ENCODE results near the gene SEMA3B. TPM values are rescaled to one million over a fixed set of nuclear protein-coding genes. Genes with fewer than 3 reads are reported as not detected.
A peak's percentile ranks its signal among the peaks of the same experiment; 100 is the strongest.
"Not testable (repeated sequence)": the region's sequence is repeated elsewhere in the genome, so short reads cannot be mapped to it uniquely, and the experiment has no call there.

The SEMA3B gene
- total RNA-seq, 1 donor from 2014 or later, result 0.26 TPM

DNA sequence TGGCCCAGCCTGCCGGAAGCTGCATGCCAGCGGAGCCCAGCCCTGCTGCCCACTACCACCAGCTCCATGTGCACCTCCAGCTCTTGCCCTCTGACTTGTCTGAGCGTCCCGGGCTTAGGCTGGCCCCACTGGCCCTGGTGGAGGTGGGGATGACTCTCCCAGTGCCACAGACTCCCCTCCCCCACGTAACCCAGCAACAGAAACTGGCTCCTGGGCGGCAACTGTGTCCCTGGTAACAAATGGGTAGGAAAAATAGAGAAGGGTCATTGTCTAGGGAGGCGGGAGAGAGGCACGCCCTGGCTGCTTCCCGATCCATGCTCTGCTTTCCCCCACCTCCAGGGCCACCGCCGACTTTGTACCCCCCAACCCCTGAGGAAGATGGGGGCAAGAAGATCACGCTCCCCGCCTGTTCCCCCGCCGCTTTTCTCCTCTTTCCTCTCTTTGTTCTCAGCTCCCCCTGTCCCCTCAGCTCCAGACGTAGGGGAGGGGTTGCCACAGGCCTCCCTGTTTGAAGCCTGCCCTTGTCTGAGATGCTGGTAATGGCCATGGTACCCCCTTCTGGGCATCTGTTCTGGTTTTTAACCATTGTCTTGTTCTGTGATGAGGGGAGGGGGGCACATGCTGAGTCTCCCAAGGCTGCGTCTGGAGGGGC, 10.8 kb upstream of the SEMA3B start:
- no peak for DNase-seq (ENCODE audit: low read depth in 2 of 2)

DNA sequence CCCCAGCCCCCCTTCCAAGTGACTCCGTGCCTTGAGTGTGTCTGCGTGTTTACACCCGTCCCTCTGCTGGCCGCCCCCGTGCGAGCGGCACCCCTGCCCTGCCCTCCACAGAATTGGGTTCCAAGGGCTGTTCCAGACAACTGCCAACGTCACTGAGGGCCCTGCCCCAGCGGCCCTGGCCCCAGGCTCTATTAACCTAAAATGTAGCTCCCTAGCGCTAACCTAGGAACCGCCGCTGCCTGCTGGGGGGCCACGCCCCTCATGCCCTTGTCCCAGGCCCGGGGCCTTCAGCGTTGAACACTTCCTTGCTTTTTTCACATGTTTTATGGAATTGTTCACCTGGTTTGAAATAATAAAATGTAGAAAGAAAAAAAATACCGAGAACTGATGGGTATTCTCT, 10.0 kb upstream of the SEMA3B start:
- DNase-seq (ENCODE audit: low read depth in 2 of 2), result no peak

DNA sequence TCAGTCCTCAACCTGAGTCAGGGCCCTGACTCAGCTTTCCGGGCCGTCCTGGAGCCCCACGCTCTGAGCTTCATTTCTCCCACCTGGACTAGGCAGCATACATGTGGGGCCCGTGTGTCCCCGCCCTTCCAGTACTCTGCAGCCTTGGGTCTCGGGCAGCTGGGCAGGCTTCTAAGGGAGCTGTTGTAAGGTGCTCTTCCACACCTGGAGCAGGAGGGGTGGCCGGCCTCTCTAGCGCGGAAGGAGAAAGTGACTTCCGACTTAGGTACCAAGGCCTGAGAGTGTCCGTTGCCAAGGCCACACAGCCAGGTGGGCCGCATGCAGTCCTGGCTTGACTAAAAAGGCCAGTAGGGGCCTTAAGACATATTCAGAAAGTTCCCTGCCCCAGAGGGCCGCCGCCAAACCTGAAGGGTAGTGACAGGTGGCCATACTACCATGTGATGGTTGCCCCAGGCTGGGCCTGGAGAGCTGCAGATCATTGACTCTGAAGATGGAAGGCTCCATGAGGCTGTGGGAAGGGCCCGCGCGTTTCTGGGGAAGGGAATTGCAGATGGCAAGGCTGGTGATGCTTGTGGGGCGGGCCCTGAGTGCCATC, 9.4 kb upstream of the SEMA3B start:
- no peak for DNase-seq (ENCODE audit: low read depth in 2 of 2)

DNA sequence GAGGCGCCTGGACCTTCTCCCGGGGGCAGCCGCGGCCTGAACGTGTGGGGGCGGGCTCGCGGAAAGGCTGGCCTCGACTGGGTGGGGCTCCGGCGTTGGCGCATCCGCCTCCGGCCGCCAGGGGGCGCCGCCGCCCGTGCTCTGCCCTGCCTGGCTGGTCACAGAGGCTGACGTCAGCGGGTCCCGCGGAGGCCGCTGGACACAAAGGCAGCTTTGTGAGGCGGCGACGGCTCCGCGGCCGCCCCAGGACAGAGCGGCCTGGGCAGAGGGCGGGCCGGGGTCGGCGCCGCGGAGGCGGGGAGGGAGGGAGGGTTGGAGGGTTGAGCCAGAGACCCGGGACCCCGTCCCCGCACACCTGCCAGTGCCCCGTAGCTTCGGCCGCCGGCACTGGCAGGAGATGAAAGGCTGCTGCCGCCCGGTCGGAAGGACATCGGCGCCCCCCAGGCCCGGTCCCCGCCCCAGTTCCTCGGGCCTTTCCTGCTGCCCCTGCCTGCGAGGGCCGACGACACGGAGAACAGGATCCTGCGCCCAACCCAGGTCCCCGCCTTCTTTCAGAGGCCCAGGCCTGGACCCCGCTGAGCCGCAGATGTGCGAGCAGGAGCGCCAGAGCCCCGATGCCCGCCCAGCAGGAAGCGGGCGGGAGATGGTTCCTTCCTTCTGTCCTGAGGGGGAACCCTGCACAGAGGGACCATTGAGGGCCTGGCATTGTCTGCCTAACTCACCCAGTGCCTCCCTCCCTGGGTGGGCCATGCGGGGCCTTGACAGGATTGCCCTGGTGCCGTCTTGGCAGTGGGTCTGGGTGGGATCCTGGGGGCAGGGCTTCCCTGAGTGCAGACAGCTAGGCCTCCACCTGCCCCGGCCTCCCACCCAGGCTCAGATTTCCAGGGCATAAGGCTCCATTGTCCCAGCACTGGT, 8.7 kb upstream of the SEMA3B start:
- DNase-seq (ENCODE audit: low read depth in 2 of 2), result peak; percentile 83 to 92

DNA sequence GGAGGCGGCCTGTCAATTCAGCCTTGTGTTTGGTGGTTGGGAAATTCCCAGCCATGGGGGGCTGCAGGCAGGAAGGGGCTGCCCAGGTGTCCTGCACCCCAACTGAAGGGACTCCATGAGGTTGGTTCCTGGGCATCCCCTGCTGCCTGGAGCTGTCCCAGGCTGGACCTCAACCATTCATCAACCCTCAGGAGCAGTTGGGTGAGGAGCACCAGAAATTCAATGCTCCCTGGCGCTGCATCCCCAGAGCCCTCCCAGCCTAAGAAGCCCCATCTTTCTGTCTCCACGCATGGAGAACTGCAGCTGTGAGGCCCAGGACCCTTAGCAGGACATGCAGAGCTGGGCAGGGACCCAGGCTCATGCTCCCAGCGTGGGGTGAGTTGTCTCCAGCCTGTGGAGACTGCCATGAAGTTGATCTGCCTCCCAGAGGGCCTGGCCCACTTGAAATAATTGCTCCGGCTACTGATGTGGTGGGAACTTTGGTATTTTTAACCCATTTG, 8.0 kb upstream of the SEMA3B start:
- DNase-seq (ENCODE audit: low read depth in 2 of 2), result no peak

DNA sequence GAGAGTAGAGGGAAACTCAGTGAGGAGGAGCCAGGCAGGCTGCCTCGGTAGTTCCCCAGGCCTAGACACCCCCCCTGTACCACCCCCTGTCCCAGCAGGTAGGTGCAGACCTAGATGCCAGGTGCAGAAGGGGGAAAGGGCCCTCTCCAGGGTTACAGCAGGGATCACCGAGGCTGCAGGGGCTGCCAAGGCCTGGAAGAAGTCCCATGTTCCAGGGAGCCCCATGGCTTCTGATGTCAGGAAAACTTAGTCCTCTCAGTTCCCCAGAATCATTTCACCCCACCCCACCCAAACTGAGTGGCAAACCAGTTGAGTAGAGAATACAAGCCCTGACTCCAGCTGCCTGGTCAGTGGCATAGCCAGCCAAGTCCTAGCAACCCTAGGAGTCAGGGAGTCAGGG, 7.4 kb upstream of the SEMA3B start:
- DNase-seq (ENCODE audit: low read depth in 2 of 2), result no peak

DNA sequence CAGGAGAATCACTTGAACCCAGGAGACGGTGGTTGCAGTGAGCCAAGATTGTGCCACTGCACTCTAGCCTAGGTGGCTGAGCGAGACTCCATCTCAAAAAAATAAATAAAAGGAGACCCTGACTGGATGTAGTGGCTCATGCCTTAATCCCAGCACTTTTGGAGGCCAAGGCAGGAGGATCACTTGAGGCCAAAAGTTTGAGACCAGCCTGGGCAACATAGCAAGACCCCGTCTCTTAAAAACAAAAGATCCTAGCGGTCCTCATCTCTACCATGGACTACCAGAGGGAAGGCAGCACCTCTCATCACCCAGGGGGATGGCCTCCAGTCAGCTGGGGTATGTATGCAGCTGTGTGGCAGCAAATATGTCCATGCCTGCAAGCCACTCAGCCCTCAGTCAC, 6.7 kb upstream of the SEMA3B start:
- DNase-seq (ENCODE audit: low read depth in 2 of 2), result not testable (repeated sequence)

DNA sequence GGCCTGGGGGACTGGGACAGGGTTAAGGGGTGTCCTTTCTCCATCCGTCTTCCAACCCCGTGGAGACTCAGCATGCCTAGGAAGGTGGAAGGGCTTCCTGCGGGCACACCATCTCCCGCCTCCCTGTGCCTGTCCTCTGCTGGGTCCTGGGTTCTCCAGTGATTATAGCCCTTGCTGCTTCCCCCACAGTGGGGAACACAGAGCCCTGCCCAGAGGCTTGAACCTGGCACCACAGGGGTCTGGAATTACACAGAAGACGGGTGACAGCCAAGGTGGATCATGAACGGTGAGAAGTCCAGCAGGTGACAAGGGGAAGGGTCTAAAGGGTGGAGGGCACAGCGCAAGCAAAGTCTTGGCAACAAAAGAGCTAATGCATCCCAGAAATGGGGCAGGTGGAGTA, 6.2 kb upstream of the SEMA3B start:
- no peak for DNase-seq (ENCODE audit: low read depth in 2 of 2)

DNA sequence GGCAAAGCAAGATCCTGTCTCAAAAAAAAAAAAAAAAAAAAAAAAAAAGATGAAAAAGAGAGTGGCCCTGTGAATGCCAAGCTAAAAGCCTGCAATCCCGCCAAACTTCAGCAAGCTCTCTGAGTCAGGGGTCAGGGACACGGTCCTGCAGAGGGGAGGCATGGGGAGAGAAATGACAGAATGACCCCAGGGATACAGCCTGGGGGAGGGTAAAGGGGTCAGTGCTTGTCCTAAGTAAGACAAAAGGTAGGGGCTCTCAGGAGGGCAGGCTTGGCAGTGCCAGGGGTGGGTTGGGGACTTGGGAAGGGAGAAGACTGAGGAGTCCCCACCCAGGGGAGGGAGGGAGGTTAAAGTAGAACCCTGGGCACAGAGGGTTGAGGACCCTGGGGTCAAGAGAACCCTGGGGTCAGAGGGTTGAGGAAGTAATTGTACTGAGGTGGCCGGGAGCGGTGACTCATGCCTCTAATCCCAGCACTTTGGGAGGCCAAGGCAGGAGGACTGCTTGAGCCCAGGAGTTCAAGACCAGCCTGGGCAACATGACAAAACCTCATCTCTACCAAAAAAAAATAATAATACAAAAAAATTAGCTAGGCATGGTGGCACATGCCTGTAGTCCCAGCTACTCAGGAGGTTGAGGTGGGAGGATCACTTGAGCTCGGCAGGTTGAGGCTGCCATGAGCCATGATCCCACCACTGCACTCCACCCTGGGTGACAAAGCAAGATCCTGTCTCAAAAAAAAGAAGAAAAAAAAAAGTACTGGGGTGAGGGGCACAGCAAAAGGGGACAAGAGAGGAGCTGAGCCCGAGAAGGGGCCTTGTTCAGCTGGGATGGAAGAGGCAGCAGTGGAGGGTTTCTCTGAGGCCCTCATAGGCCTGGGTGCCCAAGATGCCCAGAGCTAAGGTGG, 5.2 kb upstream of the SEMA3B start:
- DNase-seq (ENCODE audit: low read depth in 2 of 2), result no peak

DNA sequence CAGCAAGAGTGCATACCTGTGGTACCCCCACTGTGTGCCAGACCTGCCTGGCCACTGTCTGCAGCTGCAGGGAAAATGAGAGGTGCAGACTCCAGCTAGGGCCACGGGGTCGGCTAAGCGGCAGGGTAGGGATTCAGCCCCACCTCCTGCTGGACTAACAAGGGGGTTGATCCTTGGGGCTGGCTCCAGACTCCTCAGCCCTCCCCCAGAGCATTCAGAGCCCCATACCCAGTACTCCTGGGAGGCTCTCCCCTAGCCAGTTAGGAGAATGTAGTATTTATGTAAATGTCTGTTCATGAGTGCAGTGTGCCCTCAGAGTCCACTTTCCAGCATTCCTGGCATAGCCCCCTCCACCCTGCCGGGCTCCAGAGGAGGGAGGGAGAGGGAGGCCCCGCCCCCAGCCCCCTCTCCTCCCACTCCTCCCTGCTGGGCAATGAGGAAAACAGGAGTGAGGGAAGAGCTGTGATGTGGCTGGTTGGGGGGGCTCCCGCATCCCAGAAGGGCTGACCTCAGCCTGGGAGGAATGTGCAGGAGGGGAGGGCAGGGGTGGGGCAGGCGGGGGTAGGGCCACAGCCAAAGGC, 4.5 kb upstream of the SEMA3B start:
- no peak for DNase-seq (ENCODE audit: low read depth in 2 of 2)

DNA sequence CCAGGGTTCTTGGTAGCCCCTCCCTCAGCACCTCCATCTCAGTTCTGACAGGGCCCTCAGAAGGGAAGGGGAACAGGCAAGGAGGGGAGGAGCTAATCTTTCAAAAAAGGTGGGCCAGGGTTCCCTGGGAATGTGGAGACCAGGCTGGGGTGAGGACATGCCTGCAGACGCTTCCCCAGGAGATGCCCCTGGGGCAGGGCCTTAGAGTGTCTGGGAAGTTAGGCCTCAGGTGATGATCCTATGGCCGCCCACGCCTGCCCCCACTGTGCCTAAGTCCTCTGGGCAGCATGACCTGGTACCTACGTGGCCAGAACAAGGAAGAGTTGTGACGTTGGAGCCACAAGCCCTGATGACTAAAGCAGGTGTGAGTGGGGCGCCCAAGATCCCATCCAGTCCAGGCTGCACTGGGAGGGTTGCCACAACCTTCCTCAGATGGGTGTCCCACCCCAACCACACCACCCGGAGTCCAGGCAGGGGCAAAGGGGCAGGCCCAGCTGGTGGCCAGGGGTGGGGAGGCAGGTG, 3.9 kb upstream of the SEMA3B start:
- DNase-seq (ENCODE audit: low read depth in 2 of 2), result no peak

DNA sequence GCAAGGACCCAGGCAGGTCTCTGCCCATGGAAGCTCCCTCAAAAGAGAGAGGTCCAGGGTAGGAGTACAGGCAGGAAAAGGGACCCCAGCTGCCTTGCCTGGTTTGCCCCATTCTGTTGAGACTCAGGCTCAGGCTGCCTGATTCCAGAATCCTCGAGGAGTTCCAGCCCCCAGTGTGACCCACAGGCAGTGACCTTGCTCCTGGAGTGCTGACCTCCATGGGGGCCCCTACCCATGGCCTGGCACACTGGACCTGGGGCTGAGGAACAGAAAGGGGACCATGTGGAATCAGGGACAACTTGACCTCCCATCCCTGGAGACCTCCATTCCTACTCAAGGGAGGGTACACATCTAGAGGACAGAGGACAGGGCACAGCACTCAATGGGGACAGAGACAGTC, 3.4 kb upstream of the SEMA3B start:
- DNase-seq (ENCODE audit: low read depth in 2 of 2), result no peak

DNA sequence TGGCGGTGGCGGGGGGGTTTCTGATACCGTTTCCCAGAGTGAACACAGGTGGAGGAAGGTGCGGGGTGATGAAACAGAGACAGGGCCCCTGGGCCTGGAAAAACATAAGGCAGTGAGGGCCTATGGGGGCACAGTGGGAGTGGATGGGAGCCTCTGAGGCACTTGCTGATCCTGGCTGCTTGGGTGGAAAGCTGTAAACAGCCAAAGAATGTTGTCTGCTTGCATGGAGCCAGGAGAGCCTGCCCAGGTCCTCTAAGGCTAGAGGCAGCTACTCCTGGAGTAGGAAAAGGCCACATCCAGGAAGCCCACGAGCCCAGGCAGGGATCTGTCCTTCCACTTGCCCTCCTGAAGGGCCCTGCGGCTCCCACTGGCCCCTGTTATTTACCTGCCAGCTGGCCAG, 2.9 kb upstream of the SEMA3B start:
- DNase-seq (ENCODE audit: low read depth in 2 of 2), result no peak

DNA sequence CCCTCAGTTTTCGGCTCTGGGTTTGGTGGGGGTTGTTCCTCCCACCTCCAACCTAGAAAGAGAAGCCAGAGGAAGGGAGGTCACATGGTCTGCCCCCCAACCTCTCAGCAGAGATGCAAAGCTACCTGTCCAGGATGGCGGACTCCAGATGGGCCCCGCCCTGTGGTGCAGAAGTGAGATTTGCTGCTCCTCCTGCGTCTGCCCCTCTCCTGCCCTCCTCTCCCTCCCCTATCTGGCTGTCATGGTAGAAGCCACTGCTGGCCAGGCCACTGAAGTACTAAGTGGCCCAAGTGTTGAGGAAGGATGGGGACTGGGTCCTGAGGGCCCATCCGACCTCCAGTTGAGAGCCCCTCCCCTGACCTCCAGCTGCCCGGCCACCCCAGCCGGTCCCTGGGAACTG, 2.1 kb upstream of the SEMA3B start:
- DNase-seq (ENCODE audit: low read depth in 2 of 2), result no peak

DNA sequence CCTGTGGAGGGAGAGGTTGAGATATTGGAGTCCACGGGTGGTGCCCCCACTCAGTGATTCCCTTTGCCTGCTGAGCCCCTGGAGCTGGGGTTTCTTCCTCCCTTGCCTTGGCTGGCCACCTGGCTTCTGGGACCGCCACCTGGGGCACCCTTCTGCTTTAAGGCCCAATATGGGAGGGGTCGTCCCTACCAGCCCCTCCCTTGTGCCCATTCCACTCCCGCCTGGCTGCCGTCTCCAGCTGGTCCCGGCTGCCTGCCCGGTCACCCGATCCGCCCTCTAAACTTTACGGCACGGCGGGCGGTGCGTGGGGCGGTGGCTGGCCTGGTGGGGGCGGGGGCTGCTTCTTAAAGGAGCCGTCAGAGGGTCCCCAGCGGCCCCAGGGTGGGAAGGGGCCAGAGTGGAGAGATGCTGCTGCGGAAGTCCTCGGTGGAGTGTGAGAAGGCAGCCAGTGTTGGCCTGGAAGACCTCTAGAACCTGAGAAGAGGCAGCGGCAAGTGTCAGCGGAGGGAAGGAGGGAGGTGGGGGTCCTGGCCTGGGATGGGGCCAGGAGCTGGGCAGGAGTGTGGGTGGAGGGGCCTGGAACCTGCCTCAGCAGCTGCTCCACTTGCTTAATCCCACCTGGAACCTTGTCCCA, 1.6 kb upstream of the SEMA3B start:
- DNase-seq (ENCODE audit: low read depth in 2 of 2), result no peak

DNA sequence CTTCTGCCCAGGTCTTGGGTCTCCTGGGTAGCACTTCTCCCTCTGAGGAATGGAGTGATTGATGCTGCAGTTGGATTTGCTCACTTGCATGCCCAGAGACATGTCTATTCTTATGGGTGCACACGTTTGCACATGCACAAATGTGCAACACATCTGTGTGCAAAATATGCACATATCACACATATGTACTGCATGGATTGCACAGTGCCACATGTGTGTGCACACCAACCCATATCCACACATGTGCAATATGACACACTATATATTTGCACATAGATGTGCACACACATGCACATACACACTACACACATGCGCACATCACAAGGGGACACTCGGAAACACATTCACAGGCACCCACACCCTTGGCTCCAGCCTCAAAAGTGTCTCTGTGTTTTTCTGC, 671 bp upstream of the SEMA3B start:
- DNase-seq (ENCODE audit: low read depth in 2 of 2), result no peak

DNA sequence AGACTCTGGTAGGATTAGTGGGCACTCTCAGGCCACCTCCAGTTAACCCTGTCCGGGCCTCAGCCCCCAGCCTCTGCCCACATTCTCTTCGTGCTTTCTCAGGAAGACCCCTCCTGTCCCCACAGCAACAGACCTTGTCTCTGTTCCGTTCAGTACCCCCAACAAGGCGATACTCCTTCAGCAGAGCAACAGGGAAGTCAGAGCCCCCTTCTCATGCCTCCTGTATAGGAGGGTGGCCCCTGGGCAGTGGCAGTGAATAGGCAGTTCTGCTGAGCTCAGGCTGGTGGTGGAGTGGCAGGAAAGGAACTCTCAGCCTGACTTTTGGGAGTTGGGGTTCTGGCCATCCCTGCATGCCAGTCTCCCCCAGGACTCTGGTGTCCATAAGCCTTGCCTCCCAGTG, 513 bp downstream of the SEMA3B start:
- no peak for DNase-seq (ENCODE audit: low read depth in 2 of 2)

DNA sequence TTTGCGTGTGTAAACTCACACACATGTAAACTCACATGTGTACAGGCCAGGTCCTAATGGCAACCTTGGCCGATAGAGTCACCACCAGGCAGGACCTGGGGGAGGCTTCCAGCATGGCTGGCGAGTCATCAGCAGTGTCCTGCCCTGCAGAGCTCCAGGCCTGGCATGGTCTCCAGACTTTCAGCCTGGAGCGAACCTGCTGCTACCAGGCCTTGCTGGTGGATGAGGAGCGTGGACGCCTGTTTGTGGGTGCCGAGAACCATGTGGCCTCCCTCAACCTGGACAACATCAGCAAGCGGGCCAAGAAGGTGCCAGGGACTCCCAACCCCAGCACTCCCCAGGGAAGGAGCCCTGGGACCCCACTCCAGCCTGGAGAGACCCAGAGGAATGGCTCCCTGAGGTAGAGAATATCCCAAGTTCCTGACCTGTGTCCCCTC, 1.0 kb downstream of the SEMA3B start:
- DNase-seq (ENCODE audit: low read depth in 2 of 2), result no peak

DNA sequence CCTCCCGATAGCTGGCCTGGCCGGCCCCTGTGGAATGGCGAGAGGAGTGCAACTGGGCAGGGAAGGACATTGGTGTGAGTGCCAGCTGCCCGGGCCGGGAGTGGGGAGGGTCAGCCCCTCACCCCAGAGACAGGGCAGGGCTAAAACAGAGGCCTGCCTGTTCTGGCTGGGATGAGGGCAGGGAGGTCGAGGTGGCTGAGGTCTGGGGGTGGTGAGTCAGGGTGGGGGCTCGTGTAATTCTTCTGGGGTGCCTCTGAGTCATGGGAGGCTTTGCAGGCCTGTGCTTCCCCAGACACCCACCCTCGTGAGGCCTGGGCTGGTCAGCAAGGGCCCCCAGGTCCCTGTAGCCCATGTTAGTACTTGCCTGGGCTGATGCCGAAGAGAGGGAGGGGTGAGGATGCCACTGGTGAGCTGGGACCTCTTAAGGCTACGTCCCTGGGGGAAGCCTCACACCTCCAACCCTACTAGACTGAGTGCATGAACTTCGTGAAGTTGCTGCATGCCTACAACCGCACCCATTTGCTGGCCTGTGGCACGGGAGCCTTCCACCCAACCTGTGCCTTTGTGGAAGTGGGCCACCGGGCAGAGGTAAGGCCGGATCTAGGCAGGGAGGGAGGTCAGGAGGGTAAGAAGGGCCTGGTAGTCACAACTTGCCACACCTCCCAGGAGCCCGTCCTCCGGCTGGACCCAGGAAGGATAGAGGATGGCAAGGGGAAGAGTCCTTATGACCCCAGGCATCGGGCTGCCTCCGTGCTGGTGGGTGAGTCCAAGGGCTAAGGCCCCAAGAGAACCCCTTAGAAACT, 1.7 kb downstream of the SEMA3B start:
- DNase-seq (ENCODE audit: low read depth in 2 of 2), result no peak
